ENCODE data around the gene FH.

FH gene

GRCh38 chr1:241520080-241520465 lies 518 bp upstream of the FH start:
- no peak for DNase-seq

GRCh38 chr1:241518476-241519307 lies 863 bp downstream of the FH start:
- DNase-seq = no peak

- DNase-seq = no peak
Observed at GRCh38 chr1:241513378-241513777, 6.2 kb downstream of the FH start.

- no peak for DNase-seq
Observed at GRCh38 chr1:241507189-241507863, 12.2 kb downstream of the FH start.

GRCh38 chr1:241503444-241503843 lies 16.1 kb downstream of the FH start:
- DNase-seq = no peak

- no peak for DNase-seq
Observed at GRCh38 chr1:241499910-241500309, 19.6 kb downstream of the FH start.

GRCh38 chr1:241495741-241496140 lies 23.8 kb downstream of the FH start:
- no peak for DNase-seq

GRCh38 chr1:241488739-241489138 lies 30.8 kb downstream of the FH start:
- DNase-seq = no peak

- no peak for DNase-seq
Observed at GRCh38 chr1:241485554-241485992, 34.0 kb downstream of the FH start.

GRCh38 chr1:241485145-241485544 lies 34.4 kb downstream of the FH start:
- no peak for DNase-seq

- DNase-seq = no peak
Observed at GRCh38 chr1:241482761-241483250, 36.7 kb downstream of the FH start.

GRCh38 chr1:241479294-241479693 lies 40.3 kb downstream of the FH start:
- no peak for DNase-seq

GRCh38 chr1:241475671-241476070 lies 43.9 kb downstream of the FH start:
- DNase-seq = no peak

GRCh38 chr1:241473026-241473425 lies 46.5 kb downstream of the FH start:
- no peak for DNase-seq

GRCh38 chr1:241470908-241471590 lies 48.5 kb downstream of the FH start:
- no peak for DNase-seq

- DNase-seq = no peak
Observed at GRCh38 chr1:241470361-241470760, 49.2 kb downstream of the FH start.

GRCh38 chr1:241465673-241466072 lies 53.9 kb downstream of the FH start:
- no peak for DNase-seq

GRCh38 chr1:241464985-241465384 lies 54.6 kb downstream of the FH start:
- DNase-seq = no peak

GRCh38 chr1:241462391-241462790 lies 57.2 kb downstream of the FH start:
- no peak for DNase-seq

GRCh38 chr1:241460098-241460873 lies 59.3 kb downstream of the FH start:
- no peak for DNase-seq

- no peak for DNase-seq
Observed at GRCh38 chr1:241459186-241459802, 60.3 kb downstream of the FH start.

- DNase-seq = no peak
Observed at GRCh38 chr1:241457421-241457820, 62.1 kb downstream of the FH start.
